A549 (cell line): ENCODE data around the gene GPR146. TPM values are rescaled to one million over a fixed set of nuclear protein-coding genes. Genes with fewer than 3 reads are reported as not detected.

ENCODE experiments used
- ATAC-seq, 2 experiments: fragments of 200-7000 bp in 1 of 2; fragments of >200 bp in 1 of 2; cut with Nextera tagmentation in 1 of 2; cut with Tn5 transposase in 1 of 2; 3 replicates each; pipeline versions ENCODE4 v1.8.0 to v1.9.1; 2018 to 2020; ENCODE audit warnings: mild to moderate bottlenecking in 1 of 2, moderate library complexity in 1 of 2
- CTCF ChIA-PET: fragments of 300-600 bp; sonication (Branson Sonifier 250); formaldehyde crosslinking; extraction: SDS; loops from one replicate; lab custom pipeline; 2021; ENCODE audit warnings: antibody characterized with exemption, inconsistent platforms; lab: Yijun Ruan, JAX
- POLR2A ChIA-PET: fragments of 350-600 bp; formaldehyde crosslinking; extraction: SDS; loops from one replicate; lab custom pipeline; 2021; ENCODE audit warnings: antibody characterized with exemption, inconsistent platforms; lab: Yijun Ruan, JAX
- DNase-seq, 2 experiments: peaks; one replicate each; pipeline versions ENCODE4 v3.0.0 to v3.0.0-alpha.2; 2011 to 2016; ENCODE audit warnings: low read depth in 1 of 2, low spot score in 1 of 2
- FAIRE-seq: peaks from 2 replicates; lab custom pipeline; 2011; peaks lifted over from hg19 to GRCh38; lab: Jason Lieb, UNC
- H3K27ac ChIP-seq, 2 experiments: fragments of >200 bp; sonication (Bioruptor Twin); formaldehyde crosslinking; 3 replicates each; pipeline ENCODE4 v1.5.1; 2016 to 2017
- H3K4me1 ChIP-seq: fragments of >200 bp; sonication (Bioruptor Twin); formaldehyde crosslinking; 3 replicates; pipeline ENCODE4 v1.6.1; 2016
- H3K4me2 ChIP-seq: fragments of >200 bp; sonication (Bioruptor Twin); formaldehyde crosslinking; 3 replicates; pipeline ENCODE4 v1.6.1; 2016
- H3K4me3 ChIP-seq: fragments of >200 bp; sonication (Bioruptor Twin); formaldehyde crosslinking; 3 replicates; pipeline ENCODE4 v1.5.1; 2016
- H3K9me3 ChIP-seq: fragments of >200 bp; sonication (Bioruptor Twin); formaldehyde crosslinking; 3 replicates; pipeline ENCODE4 v1.6.1; 2016
- BCL3 ChIP-seq: fragments of >200 bp; sonication (Bioruptor Twin); formaldehyde crosslinking; IDR thresholded peaks from 3 replicates; pipeline ENCODE4 v1.6.1; 2016
- BHLHE40 ChIP-seq: IDR thresholded peaks from 2 replicates; pipeline ENCODE4 v1.6.1; 2012; ENCODE audit warnings: low read depth, low read length, inconsistent platforms
- CHD2 ChIP-seq: fragments of 150-350 bp; IDR thresholded peaks from 2 replicates; pipeline ENCODE4 v1.6.1; 2014; ENCODE audit warnings: low read length; ENCODE audit not compliant: partially characterized antibody
- CHD4 ChIP-seq: fragments of 200-600 bp; sonication (generic); IDR thresholded peaks from 2 replicates; pipeline ENCODE4 v1.6.1; 2016; ENCODE audit warnings: antibody characterized with exemption, mild to moderate bottlenecking, borderline replicate concordance
- EHMT2 ChIP-seq: fragments of 200-600 bp; sonication (generic); IDR thresholded peaks from 2 replicates; pipeline ENCODE4 v1.6.1; 2016; ENCODE audit warnings: antibody characterized with exemption, low read depth, mild to moderate bottlenecking, moderate library complexity
- ESRRA ChIP-seq: fragments of 150-350 bp; IDR thresholded peaks from 2 replicates; pipeline ENCODE4 v1.6.1; 2014; ENCODE audit warnings: mild to moderate bottlenecking, low read length, borderline replicate concordance
- FOSB ChIP-seq: fragments of 250-450 bp; sonication (Bioruptor Pico); IDR thresholded peaks from 2 replicates; pipeline ENCODE4 v1.5.0; 2020; ENCODE audit warnings: mild to moderate bottlenecking, moderate library complexity
- GATA3 ChIP-seq: IDR thresholded peaks from 2 replicates; pipeline ENCODE4 v1.6.1; 2012; ENCODE audit warnings: borderline replicate concordance
- HDAC2 ChIP-seq: fragments of 200-600 bp; sonication (generic); IDR thresholded peaks from 2 replicates; pipeline ENCODE4 v1.6.1; 2016
- HES2 ChIP-seq: fragments of >200 bp; sonication (Bioruptor Twin); formaldehyde crosslinking; IDR thresholded peaks from 2 replicates; pipeline ENCODE4 v1.6.1; 2016
- HEYL ChIP-seq: fragments of 250-450 bp; sonication (Bioruptor Pico); IDR thresholded peaks from 2 replicates; pipeline ENCODE4 v1.8.0; 2021; ENCODE audit warnings: mild to moderate bottlenecking, moderate library complexity
- HOXB13 ChIP-seq: fragments of 250-450 bp; sonication (Bioruptor Pico); IDR thresholded peaks from 2 replicates; pipeline ENCODE4 v1.5.0; 2020; ENCODE audit warnings: low read depth, mild to moderate bottlenecking, moderate library complexity
- KDM5A ChIP-seq: fragments of 200-600 bp; sonication (generic); IDR thresholded peaks from 2 replicates; pipeline ENCODE4 v1.6.1; 2016; ENCODE audit warnings: antibody characterized with exemption, mild to moderate bottlenecking
- MAZ ChIP-seq: fragments of 150-350 bp; IDR thresholded peaks from 2 replicates; pipeline ENCODE4 v1.6.1; 2014; ENCODE audit warnings: antibody characterized with exemption, low read depth, low read length, borderline replicate concordance
- NFE2L2 ChIP-seq: fragments of 150-350 bp; conservative IDR thresholded peaks from 2 replicates; pipeline ENCODE4 v1.6.1; 2014; ENCODE audit warnings: low read length
- NPAS2 ChIP-seq: fragments of 250-450 bp; sonication (Bioruptor Pico); IDR thresholded peaks from 2 replicates; pipeline ENCODE4 v1.8.0; 2022; ENCODE audit warnings: mild to moderate bottlenecking, moderate library complexity, borderline replicate concordance
- NR3C1 ChIP-seq: fragments of >200 bp; sonication (Bioruptor Twin); formaldehyde crosslinking; IDR thresholded peaks from 3 replicates; pipeline ENCODE4 v1.6.1; 2017
- PBX3 ChIP-seq: IDR thresholded peaks from 2 replicates; pipeline ENCODE4 v1.6.1; 2012
- RCOR1 ChIP-seq: fragments of 150-350 bp; IDR thresholded peaks from 2 replicates; pipeline ENCODE4 v1.6.1; 2014; ENCODE audit warnings: antibody characterized with exemption, low read length, low read depth
- REST ChIP-seq: fragments of 200-600 bp; sonication (generic); IDR thresholded peaks from 2 replicates; pipeline ENCODE4 v1.6.1; 2016; ENCODE audit warnings: antibody characterized with exemption, mild to moderate bottlenecking, moderate library complexity
- SMC3 ChIP-seq: fragments of >200 bp; sonication (Bioruptor Twin); formaldehyde crosslinking; IDR thresholded peaks from 3 replicates; pipeline ENCODE4 v1.6.1; 2018; ENCODE audit warnings: inconsistent platforms
- SREBF2 ChIP-seq: fragments of 450-650 bp; IDR thresholded peaks from 2 replicates; pipeline ENCODE4 v1.6.1; 2014; ENCODE audit warnings: mild to moderate bottlenecking, moderate library complexity
- TP53 ChIP-seq: fragments of 250-450 bp; sonication (Bioruptor Pico); IDR thresholded peaks from 2 replicates; pipeline ENCODE4 v1.5.0; 2021; ENCODE audit warnings: mild to moderate bottlenecking, moderate library complexity
- USF2 ChIP-seq: fragments of 450-650 bp; IDR thresholded peaks from 2 replicates; pipeline ENCODE4 v1.6.1; 2014; ENCODE audit warnings: antibody characterized with exemption
- WGBS: methylation state at CpG from one replicate; pipeline ENCODE4 v1.1.6; 2017; ENCODE audit errors: missing lambda C conversion rate; 5-methylcytosine and 5-hydroxymethylcytosine counted together
- polyA plus RNA-seq, 4 experiments: library from polyadenylated mRNA; depleted of rRNA in 3 of 4; stranded (reverse); fragments of >200 nt; fragmentation: RNase III in 1 of 4; extraction: RNeasy Plus Mini Kit Qiagen cat#74134 plus additional on column Dnase treatment in 1 of 4; gene quantifications; 2 replicates in 3 of 4; 3 replicates in 1 of 4; pipeline ENCODE4 v1.2.3, GENCODE V29; 2011 to 2017

GPR146 gene
- polyA plus RNA-seq, 2 of the 4 experiments (the other 2 are of a cell fraction), result 0.50 to 0.75 TPM

- POLR2A ChIA-PET, result no interaction called here
- CTCF ChIA-PET, result interaction anchor here (0.9 to 20.4 kb wide), 5 partner anchors 9 to 82 kb away, joined by 3 to 487 read pairs (median 4); partner anchors contain the start of gene COX19
- Histone ChIP-seq H3K4me2 (no peak overlapping the region), H3K4me3 (no peak overlapping the region), H3K9me3 (no peaks in the 10 kb centered on the region), H3K27ac (no peak overlapping the region), H3K4me1 (no peaks in the 10 kb centered on the region)
- WGBS, result 94% methylated on average over 14 of the region's 27 CpGs
- ATAC-seq (no peak), DNase-seq (no peak), FAIRE-seq (no peak)
- TF ChIP-seq MAZ (no peak), HES2 (no peak), TP53 (CRISPR knock-in tag) (no peak), KDM5A (no peak), USF2 (no peak), NFE2L2 (no peak), BHLHE40 (no peak), RCOR1 (no peak), FOSB (no peak), HEYL (CRISPR knock-in tag) (no peak), PBX3 (no peak), SREBF2 (no peak), NPAS2 (CRISPR knock-in tag) (no peak), ESRRA (no peak), NR3C1 (no peak), SMC3 (no peak), BCL3 (no peak), REST (no peak)
- TF ChIP-seq, all 56 proteins: peak for 0
Measured at GRCh38 chr7:1056785-1057410, 12.6 kb downstream of the GPR146 start.

- WGBS, result 89% methylated on average over 46 of the region's 62 CpGs
- Histone ChIP-seq H3K4me2 (no peak overlapping the region), H3K4me3 (no peak overlapping the region), H3K4me1 (no peaks in the 10 kb centered on the region), H3K9me3 (no peaks in the 10 kb centered on the region), H3K27ac (no peak overlapping the region)
- ChIA-PET CTCF (interaction anchor here (1.0 to 20.4 kb wide), 8 partner anchors 8 to 62 kb away, joined by 3 to 487 read pairs (median 4); partner anchors contain the start of gene GPER1), POLR2A (no interaction called here)
- FAIRE-seq, result no peak
- DNase-seq, result no peak
- no peak for ATAC-seq
- TF ChIP-seq HEYL (CRISPR knock-in tag) (no peak), HES2 (no peak), GATA3 (no peak), HOXB13 (no peak), PBX3 (no peak), CHD2 (no peak), KDM5A (no peak), CHD4 (no peak), HDAC2 (no peak), EHMT2 (no peak)
Measured at GRCh38 chr7:1057416-1058291, 13.3 kb downstream of the GPR146 start.
